Stimulated activated CD8-positive, alpha-beta memory T cell treated with anti-CD3 and anti-CD28 coated beads, Interleukin-12 subunit alpha, Interleukin-12 subunit beta, amount 100 ng/mL, for 4 hours (primary cell): Measurements from ENCODE around the gene FGF2.
"Not testable (repeated sequence)": the region's sequence is repeated elsewhere in the genome, so short reads cannot be mapped to it uniquely, and the experiment has no call there.

Experiments used
- DNase-seq: peaks from one replicate; pipeline ENCODE4 v3.0.0-alpha.2; 2020; ENCODE audit warnings: low read depth

FGF2 gene

DNA sequence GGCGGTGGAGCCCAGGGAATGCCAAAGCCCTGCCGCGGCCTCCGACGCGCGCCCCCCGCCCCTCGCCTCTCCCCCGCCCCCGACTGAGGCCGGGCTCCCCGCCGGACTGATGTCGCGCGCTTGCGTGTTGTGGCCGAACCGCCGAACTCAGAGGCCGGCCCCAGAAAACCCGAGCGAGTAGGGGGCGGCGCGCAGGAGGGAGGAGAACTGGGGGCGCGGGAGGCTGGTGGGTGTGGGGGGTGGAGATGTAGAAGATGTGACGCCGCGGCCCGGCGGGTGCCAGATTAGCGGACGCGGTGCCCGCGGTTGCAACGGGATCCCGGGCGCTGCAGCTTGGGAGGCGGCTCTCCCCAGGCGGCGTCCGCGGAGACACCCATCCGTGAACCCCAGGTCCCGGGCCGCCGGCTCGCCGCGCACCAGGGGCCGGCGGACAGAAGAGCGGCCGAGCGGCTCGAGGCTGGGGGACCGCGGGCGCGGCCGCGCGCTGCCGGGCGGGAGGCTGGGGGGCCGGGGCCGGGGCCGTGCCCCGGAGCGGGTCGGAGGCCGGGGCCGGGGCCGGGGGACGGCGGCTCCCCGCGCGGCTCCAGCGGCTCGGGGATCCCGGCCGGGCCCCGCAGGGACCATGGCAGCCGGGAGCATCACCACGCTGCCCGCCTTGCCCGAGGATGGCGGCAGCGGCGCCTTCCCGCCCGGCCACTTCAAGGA, at the start of gene FGF2:
FGF2 (plus strand) TSS at position 279 of the 705 bp plus-strand sequence; CDS start at position 623, 344 bp downstream.
- no peak for DNase-seq

DNA sequence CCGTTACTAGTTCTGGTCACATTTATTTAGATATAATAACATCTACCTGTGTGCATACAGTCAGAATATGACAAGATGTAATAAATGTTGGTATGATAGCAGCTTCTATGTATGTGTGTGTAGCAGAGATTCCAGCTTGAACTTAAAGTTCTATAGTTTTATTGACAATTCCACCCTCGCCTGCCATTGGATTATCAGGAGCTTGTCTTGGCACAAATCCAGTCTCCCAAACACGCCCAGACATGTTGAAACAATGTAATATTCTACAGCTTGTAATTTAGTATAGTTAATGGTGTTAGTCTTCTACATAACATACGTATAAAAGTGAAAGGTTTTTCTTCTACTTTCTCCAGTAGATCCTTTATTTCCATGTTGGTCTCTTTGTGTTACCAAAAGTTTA, 49.7 kb upstream of the FGF2 start:
- no peak for DNase-seq

GRCh38 chr4:122777846-122778673, 48.6 kb upstream of the FGF2 start:
- no peak for DNase-seq

GRCh38 chr4:122781486-122781885, 45.1 kb upstream of the FGF2 start:
- DNase-seq = no peak

- no peak for DNase-seq
Observed at GRCh38 chr4:122783301-122784215, 43.1 kb upstream of the FGF2 start.

DNA sequence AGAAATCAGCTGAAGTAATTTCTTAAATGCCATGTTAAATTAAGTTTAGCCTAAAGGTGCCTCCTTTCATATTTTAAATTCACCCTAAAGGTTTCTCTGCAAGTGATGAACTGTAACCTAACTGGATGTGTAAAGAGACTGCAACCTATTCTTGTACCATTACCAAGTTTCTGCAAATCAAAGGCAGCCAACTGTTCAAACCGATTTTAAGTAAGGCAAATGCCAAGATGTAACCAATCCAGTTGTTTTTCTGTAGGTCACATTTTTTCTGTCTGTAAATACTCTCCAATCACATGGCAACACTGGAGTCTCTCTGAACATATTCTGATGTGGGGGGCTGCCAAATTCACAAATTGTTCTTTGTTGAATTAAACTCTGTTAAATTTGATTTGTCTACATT, 42.4 kb upstream of the FGF2 start:
- DNase-seq = no peak

DNA sequence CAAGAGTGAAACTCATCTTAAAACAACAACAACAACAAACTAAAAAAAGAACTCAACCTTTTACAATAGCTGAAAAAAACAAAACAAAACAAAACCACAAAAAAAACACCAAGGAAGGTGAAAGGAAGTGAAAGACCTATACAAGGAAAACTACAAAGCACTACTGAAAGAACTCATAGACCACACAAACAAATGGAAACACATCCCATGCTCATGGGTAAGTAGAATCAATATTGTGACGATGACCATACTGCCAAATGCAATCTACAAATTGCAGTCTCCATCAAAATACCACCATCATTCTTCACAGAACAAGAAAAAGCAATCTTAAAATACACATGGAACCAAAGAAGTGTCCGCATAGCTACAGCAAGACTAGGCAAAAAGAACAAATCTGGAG, 41.5 kb upstream of the FGF2 start:
- DNase-seq = no peak

- not testable (repeated sequence) for DNase-seq
Observed at GRCh38 chr4:122786296-122786695, 40.3 kb upstream of the FGF2 start.

- not testable (repeated sequence) for DNase-seq
Observed at GRCh38 chr4:122786920-122787319, 39.7 kb upstream of the FGF2 start.

- DNase-seq = no peak
Observed at GRCh38 chr4:122787940-122788339, 38.7 kb upstream of the FGF2 start.

DNA sequence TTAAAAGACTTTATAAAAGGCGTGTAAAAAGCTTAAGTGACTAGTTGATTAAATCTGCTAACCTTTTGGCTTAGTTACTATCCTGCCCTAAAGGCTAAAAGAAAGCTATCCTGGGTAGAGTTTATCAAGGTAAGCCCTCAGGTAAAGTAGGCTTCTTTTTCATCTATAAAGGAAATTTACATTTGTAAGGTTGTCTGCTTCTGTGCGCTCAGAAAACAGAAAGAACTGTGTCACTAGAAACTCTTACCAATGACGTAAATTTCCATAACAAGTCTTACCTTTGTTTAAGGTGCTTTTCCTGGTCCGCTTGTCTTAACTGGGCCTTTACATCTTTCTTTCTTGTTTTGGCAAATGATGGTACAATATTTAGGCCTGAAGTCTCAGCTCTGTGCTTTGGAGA, 37.7 kb upstream of the FGF2 start:
- DNase-seq = no peak

DNA sequence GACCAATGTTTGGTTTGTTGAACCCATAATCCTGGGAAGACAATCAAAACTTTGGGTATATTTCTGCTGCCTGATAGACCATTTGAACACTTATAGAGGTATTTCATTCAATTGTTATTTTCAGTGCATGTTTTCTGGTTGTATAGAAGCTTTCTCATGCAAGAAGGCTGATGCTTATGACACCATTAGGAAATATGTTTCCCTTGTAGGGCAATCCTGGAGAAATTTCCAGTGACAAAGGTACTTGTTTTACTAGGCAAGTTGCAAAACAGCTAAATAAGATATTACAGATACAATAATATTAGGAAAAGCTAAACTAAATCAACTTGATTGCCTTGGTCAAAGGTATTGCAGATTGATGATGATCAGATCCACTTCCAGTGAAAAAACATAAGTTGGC, 32.8 kb upstream of the FGF2 start:
- no peak for DNase-seq

- no peak for DNase-seq
Observed at GRCh38 chr4:122796801-122797404, 29.7 kb upstream of the FGF2 start.

DNA sequence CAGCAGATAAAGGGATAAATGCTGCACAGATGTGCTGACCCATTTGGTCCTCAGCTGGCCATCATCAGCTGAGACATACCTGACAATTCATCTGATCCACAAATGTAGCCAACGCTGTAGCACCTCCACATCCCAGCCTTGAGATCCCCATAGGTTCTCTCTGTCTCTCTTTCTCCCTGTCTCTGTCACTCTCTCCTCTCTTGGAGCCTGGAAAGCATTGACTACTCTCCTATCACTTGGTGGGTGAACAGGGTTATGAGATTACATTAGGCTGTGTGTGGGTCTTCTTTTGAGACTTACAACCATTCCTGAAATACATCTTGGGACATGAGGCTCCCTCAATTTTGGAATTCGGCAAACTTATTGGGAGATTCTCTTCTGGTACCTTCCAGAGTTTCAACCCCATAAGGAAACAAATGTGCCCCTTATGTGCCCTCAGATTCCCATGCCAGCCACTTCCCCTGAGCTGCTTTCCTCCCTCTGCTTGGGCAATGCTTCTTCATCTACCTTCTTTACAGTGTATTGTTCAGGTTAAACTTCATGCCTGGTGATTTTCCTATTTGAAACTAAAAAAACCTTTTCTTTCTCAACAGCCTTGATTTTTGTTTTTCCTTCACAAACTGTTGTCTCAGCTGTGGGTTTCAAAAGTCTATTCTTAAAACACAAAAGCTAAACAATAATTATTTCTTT, 29.1 kb upstream of the FGF2 start:
- DNase-seq = no peak

GRCh38 chr4:122798101-122798500, 28.5 kb upstream of the FGF2 start:
- DNase-seq = no peak

DNA sequence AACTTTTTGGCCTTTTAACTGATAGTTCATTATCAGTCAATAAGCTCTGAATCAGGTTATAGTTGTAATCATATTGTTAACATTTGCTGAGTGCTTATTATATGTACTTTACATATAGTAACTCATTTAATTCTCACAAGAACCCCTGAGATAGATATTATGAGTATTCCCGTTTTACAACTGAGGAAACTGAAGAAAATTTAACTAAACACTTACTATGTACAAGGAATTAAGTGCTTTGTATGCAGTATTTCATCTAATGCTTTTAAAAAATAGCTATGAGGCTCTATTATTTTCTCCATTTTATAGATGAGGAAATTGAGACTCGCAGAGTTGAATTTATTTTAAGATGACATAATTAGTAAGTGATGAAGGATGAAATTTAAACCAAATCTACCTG, 27.7 kb upstream of the FGF2 start:
- DNase-seq = no peak

GRCh38 chr4:122803788-122804208, 22.8 kb upstream of the FGF2 start:
- DNase-seq = no peak

- no peak for DNase-seq
Observed at GRCh38 chr4:122806981-122807679, 19.5 kb upstream of the FGF2 start.

DNA sequence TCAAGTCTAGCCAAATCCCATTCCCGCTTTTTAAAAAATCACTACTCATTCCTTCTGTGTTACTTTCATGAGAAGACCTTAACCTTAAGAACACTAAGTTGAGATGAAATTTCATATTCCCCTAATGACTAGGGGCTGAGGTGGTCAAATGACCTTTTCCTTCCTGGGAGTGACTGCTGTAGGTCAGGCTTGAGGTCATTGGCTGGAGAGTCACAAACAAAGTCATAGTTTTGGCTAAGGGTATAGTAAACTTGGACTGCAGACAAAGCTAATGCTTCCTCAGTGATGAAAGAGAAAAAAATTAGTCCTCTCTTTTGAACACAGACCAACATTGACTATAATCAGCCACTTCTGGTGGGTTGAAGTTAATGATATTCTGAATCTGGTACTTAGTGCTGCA, 16.0 kb upstream of the FGF2 start:
- DNase-seq = no peak

GRCh38 chr4:122811781-122812180, 14.8 kb upstream of the FGF2 start:
- not testable (repeated sequence) for DNase-seq

- DNase-seq = not testable (repeated sequence)
Observed at GRCh38 chr4:122812823-122813222, 13.8 kb upstream of the FGF2 start.
